Panc1 (cell line): ENCODE results near the gene CPA5. TPM values are rescaled to one million over a fixed set of nuclear protein-coding genes. Genes with fewer than 3 reads are reported as not detected.

Experiments used
- ATAC-seq: fragments of 200-7000 bp; cut with Tn5 transposase; 2 replicates; pipeline ENCODE4 v1.9.1; 2020; ENCODE audit warnings: mild to moderate bottlenecking, moderate library complexity
- BruUV-seq: library from RNA; stranded (reverse); fragments of 400-500 nt; replicated peaks from 2 replicates; lab custom pipeline; 2021; lab: Mats Ljungman, UMichigan
- CTCF ChIA-PET: fragments of 300-600 bp; sonication (Branson Sonifier 250); formaldehyde crosslinking; loops from one replicate; lab custom pipeline; 2022; ENCODE audit warnings: antibody characterized with exemption; lab: Charles Lee
- POLR2A ChIA-PET: fragments of 300-600 bp; sonication (Branson Sonifier 250); formaldehyde crosslinking; loops from one replicate; lab custom pipeline; 2022; ENCODE audit warnings: antibody characterized with exemption; lab: Charles Lee
- DNase-seq: peaks from one replicate; pipeline ENCODE4 v3.0.0-alpha.2; 2010; ENCODE audit warnings: low read depth, low spot score
- H3K27ac ChIP-seq: 2 replicates; pipeline ENCODE4 v1.5.1; 2011; ENCODE audit warnings: mild to moderate bottlenecking, low read length, inconsistent platforms
- H3K27me3 ChIP-seq: fragments of 200-500 bp; sonication (Bioruptor generic); 2 replicates; pipeline ENCODE4 v1.6.0; 2014; ENCODE audit warnings: low read length, inconsistent platforms; ENCODE audit not compliant: control insufficient read depth, insufficient read depth
- H3K36me3 ChIP-seq: fragments of 200-500 bp; sonication (Bioruptor generic); 2 replicates; pipeline ENCODE4 v1.5.1; 2014; ENCODE audit warnings: inconsistent platforms, mild to moderate bottlenecking, low read length, moderate library complexity; ENCODE audit not compliant: control insufficient read depth, insufficient read depth
- H3K4me1 ChIP-seq: 2 replicates; pipeline ENCODE4 v1.5.1; 2011; ENCODE audit warnings: inconsistent platforms, mild to moderate bottlenecking, low read length, moderate library complexity; ENCODE audit not compliant: control insufficient read depth, insufficient read depth
- H3K4me3 ChIP-seq, 2 experiments: 2 replicates each; pipeline ENCODE4 v1.5.1; 2011 to 2012; ENCODE audit warnings: low read depth in 2 of 2, low read length in 2 of 2, mild to moderate bottlenecking in 2 of 2, inconsistent platforms in 1 of 2, moderate library complexity in 1 of 2
- H3K9me3 ChIP-seq: fragments of 200-500 bp; sonication (Bioruptor generic); 2 replicates; pipeline ENCODE4 v1.5.1; 2014; ENCODE audit warnings: low read depth, mild to moderate bottlenecking, inconsistent platforms, low read length, moderate library complexity; ENCODE audit not compliant: control insufficient read depth, insufficient read depth
- CTCF ChIP-seq: fragments of 450-650 bp; IDR thresholded peaks from 2 replicates; pipeline ENCODE4 v1.5.1; 2017; ENCODE audit warnings: mild to moderate bottlenecking
- POLR2AphosphoS5 ChIP-seq: IDR thresholded peaks from 2 replicates; pipeline ENCODE4 v1.6.1; 2012; ENCODE audit warnings: mild to moderate bottlenecking, low read depth, low read length, moderate library complexity
- REST ChIP-seq, 2 experiments: IDR thresholded peaks; 2 replicates each; pipeline ENCODE4 v1.6.1; 2011 to 2012; ENCODE audit warnings: low read depth in 2 of 2, control low read depth in 1 of 2, low read length in 1 of 2, mild to moderate bottlenecking in 1 of 2, moderate library complexity in 1 of 2; ENCODE audit not compliant: insufficient read depth in 1 of 2
- SIN3A ChIP-seq: IDR thresholded peaks from 2 replicates; pipeline ENCODE4 v1.6.1; 2012; ENCODE audit warnings: low read depth, mild to moderate bottlenecking, low read length, moderate library complexity, borderline replicate concordance; ENCODE audit not compliant: insufficient read depth
- TCF7L2 ChIP-seq: IDR thresholded peaks from 2 replicates; pipeline ENCODE4 v1.6.1; 2011; ENCODE audit warnings: mild to moderate bottlenecking, low read depth, low read length, inconsistent platforms
- in situ Hi-C: cut with HindIII; loops from 2 replicates; pipeline ENCODE4 v1.10.0; 2016; ENCODE audit warnings: low sequenced_read_pairs, low pct_unique_long_range_greater_than_20kb
- intact Hi-C: fragments of 100-400 bp; cut with micrococcal nuclease; formaldehyde crosslinking; loops from one replicate; pipeline ENCODE4 v1.10.0; 2022; ENCODE audit not compliant: unreplicated experiment
- total RNA-seq: library from RNA; stranded (reverse); gene quantifications from one replicate; pipeline ENCODE4 v1.2.1, GENCODE V29; 2021; ENCODE audit not compliant: unreplicated experiment

CPA5 gene
- total RNA-seq, 1 experiment from 2014 or later = not detected

- no TSS peak for BruUV-seq
- ATAC-seq = no peak
- in situ Hi-C loops = no loop called here
Measured at GRCh38 chr7:130303551-130303950, 41.1 kb upstream of the CPA5 start.

GRCh38 chr7:130303982-130304381 lies 40.6 kb upstream of the CPA5 start:
- intact Hi-C loops = no loop called here
- TF ChIP-seq TCF7L2 (no peak), CTCF (no peak), REST (IDR thresholded peaks at IDR 0.05; ENCODE audit: insufficient read depth in 1 of 2, low read depth in 2 of 2, low read length in 1 of 2) (no peak), SIN3A (no peak), POLR2AphosphoS5 (no peak)
- CTCF ChIA-PET = no interaction called here
- no peaks in the 10 kb centered on the region for H3K27me3 ChIP-seq
- DNase-seq = no peak
- ATAC-seq = no peak
- no peak overlapping the region for H3K27ac ChIP-seq
- H3K36me3 ChIP-seq = no peaks in the 10 kb centered on the region
- no peaks in the 10 kb centered on the region for H3K4me1 ChIP-seq
- POLR2A ChIA-PET = no interaction called here
- BruUV-seq = no TSS peak
- in situ Hi-C loops = no loop called here
- H3K9me3 ChIP-seq = no peaks in the 10 kb centered on the region
- no peak overlapping the region for H3K4me3 ChIP-seq

More at GRCh38 chr7:130303551-130303950, 41.1 kb upstream of the CPA5 start:
- DNase-seq = no peak
- intact Hi-C loops = no loop called here
- no peaks in the 10 kb centered on the region for H3K9me3 ChIP-seq
- H3K27ac ChIP-seq = no peak overlapping the region
- CTCF ChIA-PET = no interaction called here
- POLR2A ChIA-PET = no interaction called here
- no peaks in the 10 kb centered on the region for H3K27me3 ChIP-seq
- H3K4me3 ChIP-seq = no peak overlapping the region
- TF ChIP-seq POLR2AphosphoS5 (no peak), TCF7L2 (no peak), REST (IDR thresholded peaks at IDR 0.05; ENCODE audit: insufficient read depth in 1 of 2, low read depth in 2 of 2, low read length in 1 of 2) (no peak), CTCF (no peak), SIN3A (no peak)
- no peaks in the 10 kb centered on the region for H3K36me3 ChIP-seq
- H3K4me1 ChIP-seq = no peaks in the 10 kb centered on the region
